Measurements from ENCODE around the gene PRPF6. TPM values are rescaled to one million over a fixed set of nuclear protein-coding genes. Genes with fewer than 3 reads are reported as not detected.

The PRPF6 gene
- total RNA-seq, 1 experiment from 2014 or later = 24.2 TPM

- peak; percentile 90 for DNase-seq
- H3K36me3 ChIP-seq (ENCODE audit: insufficient read depth, low read length) = peaks cover 5% of the 10 kb centered on the region; the same call in 1 of the 2 replicates
- H3K4me2 ChIP-seq (ENCODE audit: low read depth, low read length, poor library complexity, severe bottlenecking) = peak within 1 kb of the TSS; percentile 66
- no peaks in the 10 kb centered on the region for H3K9me3 ChIP-seq (ENCODE audit: low read length)
- H3K27me3 ChIP-seq (ENCODE audit: low read length) = no peaks in the 10 kb centered on the region
- peak within 1 kb of the TSS; percentile 99 for H3K4me3 ChIP-seq (ENCODE audit: low read length)
- H4K20me1 ChIP-seq (ENCODE audit: insufficient read depth, low read depth, low read length) = 0 out of 2 replicates have a peak, but pooled peaks cover 3% of the 10 kb centered on the region
- peak within 1 kb of the TSS; percentile 74 for H3K27ac ChIP-seq (ENCODE audit: low read length)
- H3K4me1 ChIP-seq (ENCODE audit: low read length) = peaks cover 35% of the 10 kb centered on the region
- peak within 1 kb of the TSS; percentile 92 for H3K9ac ChIP-seq (ENCODE audit: low read length)
- H2AFZ ChIP-seq (ENCODE audit: low read length) = peak within 1 kb of the TSS; percentile 94
- no peaks in the 10 kb centered on the region for H3K9me2 ChIP-seq (replicated peaks; ENCODE audit: insufficient read depth, low read length)
- peaks cover 30% of the 10 kb centered on the region for H3K79me2 ChIP-seq (ENCODE audit: low read length)
These were observed 1.2 kb upstream of the PRPF6 start, which contains the start of gene SAMD10 for GRCh38 chr20:63979557-63980316. SAMD10 (minus strand) TSS chr20:63979642; CDS start chr20:63979467, 175 bp downstream.

GRCh38 chr20:63980317-63980805, 571 bp upstream of the PRPF6 start:
- Histone ChIP-seq H3K4me2 (ENCODE audit: low read depth, low read length, poor library complexity, severe bottlenecking) (peak overlapping the region; percentile 66), H3K9me2 (replicated peaks; ENCODE audit: insufficient read depth, low read length) (no peaks in the 10 kb centered on the region), H3K79me2 (ENCODE audit: low read length) (peaks cover 36% of the 10 kb centered on the region), H4K20me1 (ENCODE audit: insufficient read depth, low read depth, low read length) (0 out of 2 replicates have a peak, but pooled peaks cover 3% of the 10 kb centered on the region), H3K4me1 (ENCODE audit: low read length) (peaks cover 35% of the 10 kb centered on the region), H3K27me3 (ENCODE audit: low read length) (no peaks in the 10 kb centered on the region), H3K4me3 (ENCODE audit: low read length) (peak overlapping the region; percentile 99), H2AFZ (ENCODE audit: low read length) (peak overlapping the region; percentile 94; the same call in 1 of the 2 replicates), H3K9ac (ENCODE audit: low read length) (peak overlapping the region; percentile 92), H3K36me3 (ENCODE audit: insufficient read depth, low read length) (peaks cover 12% of the 10 kb centered on the region; the same call in 1 of the 2 replicates), H3K27ac (ENCODE audit: low read length) (peak overlapping the region; percentile 67), H3K9me3 (ENCODE audit: low read length) (no peaks in the 10 kb centered on the region)
- peak; percentile 75 for DNase-seq

GRCh38 chr20:63982937-63983336, 2.0 kb downstream of the PRPF6 start:
- Histone ChIP-seq H3K4me1 (ENCODE audit: low read length) (peaks cover 34% of the 10 kb centered on the region), H3K27me3 (ENCODE audit: low read length) (no peaks in the 10 kb centered on the region), H3K27ac (ENCODE audit: low read length) (no peak overlapping the region), H3K79me2 (ENCODE audit: low read length) (peaks cover 40% of the 10 kb centered on the region), H3K9me2 (replicated peaks; ENCODE audit: insufficient read depth, low read length) (no peaks in the 10 kb centered on the region), H4K20me1 (ENCODE audit: insufficient read depth, low read depth, low read length) (0 out of 2 replicates have a peak, but pooled peaks cover 3% of the 10 kb centered on the region), H3K9me3 (ENCODE audit: low read length) (no peaks in the 10 kb centered on the region), H3K4me2 (ENCODE audit: low read depth, low read length, poor library complexity, severe bottlenecking) (no peak overlapping the region), H3K36me3 (ENCODE audit: insufficient read depth, low read length) (peaks cover 18% of the 10 kb centered on the region; the same call in 1 of the 2 replicates), H3K9ac (ENCODE audit: low read length) (no peak overlapping the region), H3K4me3 (ENCODE audit: low read length) (no peak overlapping the region), H2AFZ (ENCODE audit: low read length) (no peak overlapping the region)
- DNase-seq = no peak

GRCh38 chr20:64000906-64001305, 20.0 kb downstream of the PRPF6 start:
- no peak overlapping the region for H3K27ac ChIP-seq (ENCODE audit: low read length)
- DNase-seq = no peak
- no peak overlapping the region for H3K4me3 ChIP-seq (ENCODE audit: low read length)
- no peaks in the 10 kb centered on the region for H4K20me1 ChIP-seq (ENCODE audit: insufficient read depth, low read depth, low read length)
- H3K9ac ChIP-seq (ENCODE audit: low read length) = no peak overlapping the region
- no peak overlapping the region for H2AFZ ChIP-seq (ENCODE audit: low read length)
- H3K9me3 ChIP-seq (ENCODE audit: low read length) = no peaks in the 10 kb centered on the region
- H3K36me3 ChIP-seq (ENCODE audit: insufficient read depth, low read length) = peaks cover 21% of the 10 kb centered on the region
- no peaks in the 10 kb centered on the region for H3K27me3 ChIP-seq (ENCODE audit: low read length)
- no peaks in the 10 kb centered on the region for H3K4me1 ChIP-seq (ENCODE audit: low read length)
- no peak overlapping the region for H3K4me2 ChIP-seq (ENCODE audit: low read depth, low read length, poor library complexity, severe bottlenecking)
- no peaks in the 10 kb centered on the region for H3K9me2 ChIP-seq (replicated peaks; ENCODE audit: insufficient read depth, low read length)
- H3K79me2 ChIP-seq (ENCODE audit: low read length) = 0 out of 2 replicates have a peak, but pooled peaks cover 3% of the 10 kb centered on the region

- no peaks in the 10 kb centered on the region for H3K4me1 ChIP-seq (ENCODE audit: low read length)
- no peak overlapping the region for H3K4me2 ChIP-seq (ENCODE audit: low read depth, low read length, poor library complexity, severe bottlenecking)
- no peak overlapping the region for H3K4me3 ChIP-seq (ENCODE audit: low read length)
- no peak overlapping the region for H2AFZ ChIP-seq (ENCODE audit: low read length)
- H3K27ac ChIP-seq (ENCODE audit: low read length) = no peak overlapping the region
- H3K9me3 ChIP-seq (ENCODE audit: low read length) = no peaks in the 10 kb centered on the region
- H3K9me2 ChIP-seq (replicated peaks; ENCODE audit: insufficient read depth, low read length) = no peaks in the 10 kb centered on the region
- H3K9ac ChIP-seq (ENCODE audit: low read length) = no peak overlapping the region
- peaks cover 22% of the 10 kb centered on the region for H3K36me3 ChIP-seq (ENCODE audit: insufficient read depth, low read length)
- H4K20me1 ChIP-seq (ENCODE audit: insufficient read depth, low read depth, low read length) = no peaks in the 10 kb centered on the region
- H3K79me2 ChIP-seq (ENCODE audit: low read length) = 0 out of 2 replicates have a peak, but pooled peaks cover 3% of the 10 kb centered on the region
- no peak for DNase-seq
- no peaks in the 10 kb centered on the region for H3K27me3 ChIP-seq (ENCODE audit: low read length)
These were observed 20.7 kb downstream of the PRPF6 start for GRCh38 chr20:64001607-64002011.

- H3K27ac ChIP-seq (ENCODE audit: low read length) = no peak overlapping the region
- DNase-seq = no peak
- no peak overlapping the region for H2AFZ ChIP-seq (ENCODE audit: low read length)
- H3K4me1 ChIP-seq (ENCODE audit: low read length) = no peaks in the 10 kb centered on the region
- no peak overlapping the region for H3K9ac ChIP-seq (ENCODE audit: low read length)
- peaks cover 6% of the 10 kb centered on the region for H3K9me3 ChIP-seq (ENCODE audit: low read length)
- H3K4me3 ChIP-seq (ENCODE audit: low read length) = no peak overlapping the region
- H4K20me1 ChIP-seq (ENCODE audit: insufficient read depth, low read depth, low read length) = no peaks in the 10 kb centered on the region
- no peak overlapping the region for H3K4me2 ChIP-seq (ENCODE audit: low read depth, low read length, poor library complexity, severe bottlenecking)
- H3K9me2 ChIP-seq (replicated peaks; ENCODE audit: insufficient read depth, low read length) = no peaks in the 10 kb centered on the region
- H3K79me2 ChIP-seq (ENCODE audit: low read length) = 0 out of 2 replicates have a peak, but pooled peaks cover 3% of the 10 kb centered on the region
- H3K27me3 ChIP-seq (ENCODE audit: low read length) = no peaks in the 10 kb centered on the region
- H3K36me3 ChIP-seq (ENCODE audit: insufficient read depth, low read length) = peaks cover 38% of the 10 kb centered on the region
These were observed 23.2 kb downstream of the PRPF6 start for GRCh38 chr20:64003960-64004725.

- no peak for DNase-seq
- Histone ChIP-seq H2AFZ (ENCODE audit: low read length) (no peak overlapping the region), H3K4me1 (ENCODE audit: low read length) (no peaks in the 10 kb centered on the region), H3K9me2 (replicated peaks; ENCODE audit: insufficient read depth, low read length) (no peaks in the 10 kb centered on the region), H3K79me2 (ENCODE audit: low read length) (0 out of 2 replicates have a peak, but pooled peaks cover 3% of the 10 kb centered on the region), H3K36me3 (ENCODE audit: insufficient read depth, low read length) (peaks cover 50% of the 10 kb centered on the region), H3K27me3 (ENCODE audit: low read length) (no peaks in the 10 kb centered on the region), H3K4me3 (ENCODE audit: low read length) (no peak overlapping the region), H3K4me2 (ENCODE audit: low read depth, low read length, poor library complexity, severe bottlenecking) (no peak overlapping the region), H3K27ac (ENCODE audit: low read length) (no peak overlapping the region), H4K20me1 (ENCODE audit: insufficient read depth, low read depth, low read length) (no peaks in the 10 kb centered on the region), H3K9ac (ENCODE audit: low read length) (no peak overlapping the region), H3K9me3 (ENCODE audit: low read length) (peaks cover 6% of the 10 kb centered on the region)
These were observed 24.5 kb downstream of the PRPF6 start for GRCh38 chr20:64005394-64005793.

- H3K79me2 ChIP-seq (ENCODE audit: low read length) = 0 out of 2 replicates have a peak, but pooled peaks cover 3% of the 10 kb centered on the region
These were observed 25.6 kb downstream of the PRPF6 start for GRCh38 chr20:64006490-64006889.

More at GRCh38 chr20:64006490-64006889, 25.6 kb downstream of the PRPF6 start:
- no peak overlapping the region for H3K4me3 ChIP-seq (ENCODE audit: low read length)
- H3K9me2 ChIP-seq (replicated peaks; ENCODE audit: insufficient read depth, low read length) = no peaks in the 10 kb centered on the region
- no peak for DNase-seq
- H3K27ac ChIP-seq (ENCODE audit: low read length) = no peak overlapping the region
- no peaks in the 10 kb centered on the region for H4K20me1 ChIP-seq (ENCODE audit: insufficient read depth, low read depth, low read length)
- H3K4me1 ChIP-seq (ENCODE audit: low read length) = no peaks in the 10 kb centered on the region
- peaks cover 60% of the 10 kb centered on the region for H3K36me3 ChIP-seq (ENCODE audit: insufficient read depth, low read length)
- no peak overlapping the region for H3K4me2 ChIP-seq (ENCODE audit: low read depth, low read length, poor library complexity, severe bottlenecking)
- H3K27me3 ChIP-seq (ENCODE audit: low read length) = no peaks in the 10 kb centered on the region
- no peak overlapping the region for H3K9ac ChIP-seq (ENCODE audit: low read length)
- H2AFZ ChIP-seq (ENCODE audit: low read length) = no peak overlapping the region
- peaks cover 6% of the 10 kb centered on the region for H3K9me3 ChIP-seq (ENCODE audit: low read length)
